B cell (primary cell): ENCODE results near the gene ALOXE3. TPM values are rescaled to one million over a fixed set of nuclear protein-coding genes. Genes with fewer than 3 reads are reported as not detected.

Experiments used
- ATAC-seq: fragments of 200-7000 bp; cut with Tn5 transposase; one replicate; pipeline ENCODE4 v1.10.0; 2021; ENCODE audit warnings: low read depth, mild to moderate bottlenecking, moderate number of reproducible peaks, moderate library complexity
- CTCF ChIA-PET: fragments of 350-600 bp; sonication (Branson Sonifier 250); formaldehyde crosslinking; loops from one replicate; lab custom pipeline; 2021; ENCODE audit warnings: antibody characterized with exemption, inconsistent platforms; lab: Charles Lee
- POLR2A ChIA-PET: fragments of 350-600 bp; sonication (Branson Sonifier 250); formaldehyde crosslinking; loops from one replicate; lab custom pipeline; 2021; ENCODE audit warnings: antibody characterized with exemption; lab: Charles Lee
- DNase-seq: peaks from one replicate; pipeline ENCODE4 v3.0.0; 2013
- H2AFZ ChIP-seq: 2 replicates; pipeline ENCODE4 v1.6.1; 2012; ENCODE audit warnings: mild to moderate bottlenecking, low read depth, low read length; ENCODE audit not compliant: insufficient read depth, poor library complexity, severe bottlenecking
- H3K27ac ChIP-seq, 2 donors: 1 replicate in 1 of 2; 2 replicates in 1 of 2; pipeline ENCODE4 v1.5.1; 2012 to 2013; ENCODE audit warnings: low read length in 2 of 2, mild to moderate bottlenecking in 2 of 2, moderate library complexity in 1 of 2
- H3K27me3 ChIP-seq, 4 experiments: fragments of 200-600 bp in 1 of 4; sonication (generic) in 1 of 4; replicated peaks in 1 of 4; 1 replicate in 2 of 4; 2 replicates in 2 of 4; pipeline versions ENCODE4 v1.6.1 to v1.7.0; 2013 to 2016; ENCODE audit warnings: low read length in 3 of 4, mild to moderate bottlenecking in 2 of 4, mixed read lengths in 1 of 4, moderate library complexity in 1 of 4; ENCODE audit not compliant: insufficient read depth in 4 of 4, control insufficient read depth in 3 of 4; ENCODE audit errors: control extremely low read depth in 1 of 4
- H3K36me3 ChIP-seq, 2 experiments: replicated peaks in 1 of 2; 1 replicate in 1 of 2; 2 replicates in 1 of 2; pipeline versions ENCODE4 v1.6.1 to v1.7.1; 2013; ENCODE audit warnings: low read length in 1 of 2; ENCODE audit not compliant: insufficient read depth in 2 of 2, control insufficient read depth in 1 of 2; ENCODE audit errors: control extremely low read depth in 1 of 2, extremely low read depth in 1 of 2
- H3K4me1 ChIP-seq, 2 donors: fragments of 200-600 bp in 1 of 2; sonication (generic) in 1 of 2; 1 replicate in 1 of 2; 2 replicates in 1 of 2; pipeline versions ENCODE4 v1.5.1 to v1.6.1; 2013 to 2017; ENCODE audit warnings: low read length in 2 of 2; ENCODE audit not compliant: control insufficient read depth in 2 of 2, insufficient read depth in 2 of 2
- H3K4me2 ChIP-seq: replicated peaks from 2 replicates; pipeline ENCODE3; 2012; ENCODE audit warnings: mild to moderate bottlenecking, low read depth, low read length; ENCODE audit not compliant: poor library complexity, severe bottlenecking
- H3K4me3 ChIP-seq, 5 experiments: fragments of 200-600 bp in 1 of 5; sonication (generic) in 1 of 5; 1 replicate in 3 of 5; 2 replicates in 2 of 5; pipeline versions ENCODE4 v1.5.1 to v1.7.0; 2011 to 2016; ENCODE audit warnings: low read length in 4 of 5, mild to moderate bottlenecking in 4 of 5, low read depth in 2 of 5, control low read depth in 1 of 5, moderate library complexity in 1 of 5; ENCODE audit not compliant: insufficient read depth in 1 of 5; ENCODE audit errors: control extremely low read depth in 1 of 5, extremely low read depth in 1 of 5
- H3K79me2 ChIP-seq: fragments of 200-600 bp; sonication (generic); one replicate; pipeline ENCODE4 v1.6.0; 2016; ENCODE audit warnings: low read length; ENCODE audit not compliant: control insufficient read depth, insufficient read depth
- H3K9ac ChIP-seq: fragments of 200-600 bp; sonication (generic); 2 replicates; pipeline ENCODE4 v1.6.1; 2017; ENCODE audit warnings: mild to moderate bottlenecking, low read length, moderate library complexity
- H3K9me3 ChIP-seq, 3 donors: one replicate each; pipeline versions ENCODE4 v1.6.1 to v1.7.1; 2013; ENCODE audit warnings: low read length in 2 of 3; ENCODE audit not compliant: control insufficient read depth in 2 of 3, insufficient read depth in 1 of 3; ENCODE audit errors: control extremely low read depth in 1 of 3
- H4K20me1 ChIP-seq: 2 replicates; pipeline ENCODE4 v1.6.0; 2012; ENCODE audit warnings: mild to moderate bottlenecking, low read length; ENCODE audit not compliant: insufficient read depth, control insufficient read depth, poor library complexity, severe bottlenecking
- H3K27ac Mint-ChIP-seq: one replicate; pipeline ENCODE4 v1.8.0; 2021; ENCODE audit warnings: mixed read lengths
- H3K27me3 Mint-ChIP-seq: one replicate; pipeline ENCODE4 v1.8.0; 2021; ENCODE audit warnings: mixed read lengths
- H3K4me1 Mint-ChIP-seq: one replicate; pipeline ENCODE4 v1.8.0; 2021; ENCODE audit warnings: mixed read lengths
- H3K4me3 Mint-ChIP-seq: one replicate; pipeline ENCODE4 v1.8.0; 2021; ENCODE audit warnings: mixed read lengths
- H3K9me3 Mint-ChIP-seq: one replicate; pipeline ENCODE4 v1.8.0; 2022; ENCODE audit warnings: mixed read lengths; ENCODE audit not compliant: insufficient read depth
- EZH2 ChIP-seq: IDR thresholded peaks from 2 replicates; pipeline ENCODE4 v1.6.1; 2012; ENCODE audit warnings: borderline replicate concordance, low read depth, mild to moderate bottlenecking, moderate library complexity, low read length; ENCODE audit not compliant: insufficient read depth, poor library complexity, severe bottlenecking
- WGBS: methylation state at CpG from one replicate; pipeline ENCODE4 v1.1.5; 2013; ENCODE audit warnings: missing lambda C conversion rate; ENCODE audit not compliant: insufficient coverage; 5-methylcytosine and 5-hydroxymethylcytosine counted together
- intact Hi-C: fragments of 100-400 bp; cut with micrococcal nuclease; formaldehyde crosslinking; loops from one replicate; pipeline ENCODE4 v1.10.0; 2022
- polyA plus RNA-seq: library from polyadenylated mRNA; depleted of rRNA; stranded (reverse); fragments of >200 nt; gene quantifications from 2 replicates; pipeline ENCODE4 v1.2.3, GENCODE V29; 2012
- total RNA-seq, 2 donors: library from RNA; stranded (reverse); fragments of 120-200 nt in 1 of 2; gene quantifications; 1 replicate in 1 of 2; 2 replicates in 1 of 2; pipeline versions ENCODE4 v1.2.3 to v1.2.4, GENCODE V29; 2013 to 2022
- TF ChIP-seq, protein P1 (sequence below): fragments of 200-600 bp; IDR thresholded peaks from one replicate; pipeline ENCODE4 v1.8.0; 2022; ENCODE audit warnings: antibody characterized with exemption, mild to moderate bottlenecking

The ALOXE3 gene
- total and polyA plus RNA-seq, 2 donors (not counting 1 experiment from before 2014, with no cell fraction given), result 0.04 TPM; not detected in 1

DNA sequence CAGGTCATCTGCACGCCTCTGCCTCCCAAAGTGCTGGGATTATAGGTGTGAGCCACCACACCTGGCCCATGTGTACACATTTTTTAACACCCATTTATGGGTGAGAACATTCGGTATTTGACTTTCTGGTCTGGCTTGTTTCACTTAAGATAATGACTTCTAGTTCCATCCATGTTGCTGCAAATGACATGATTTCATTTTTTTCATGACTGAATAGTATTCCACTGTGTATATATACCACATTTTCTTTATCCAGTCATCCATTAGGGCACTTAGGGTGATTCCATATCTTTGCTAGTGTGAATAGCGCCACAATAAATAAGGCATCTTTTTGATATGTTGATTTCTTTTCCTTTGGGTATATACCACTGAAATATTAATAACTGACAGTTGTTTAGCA lies 36.4 kb downstream of the ALOXE3 start:
- Histone ChIP-seq H3K36me3 (no peaks in the 10 kb centered on the region), H3K4me3 (no peak overlapping the region), H3K27ac (no peak overlapping the region), H3K9ac (no peak overlapping the region), H3K9me3 (no peaks in the 10 kb centered on the region), H3K79me2 (peaks cover 7% of the 10 kb centered on the region), H3K4me2 (no peak overlapping the region), H2AFZ (no peak overlapping the region), H4K20me1 (peaks cover 9% of the 10 kb centered on the region), H3K4me1 (peaks cover 9 to 15% of the 10 kb centered on the region in 2 donors), H3K27me3 (peaks cover 0 to 3% (median 0%) of the 10 kb centered on the region in 4 experiments)
- no peak overlapping the region for H3K4me3 Mint-ChIP-seq
- no peak for ATAC-seq
- intact Hi-C loops, result loop anchor here (2.0 kb wide), 1 partner anchor 77 kb away; no protein-coding TSS in a partner anchor
- no peak for TF ChIP-seq EZH2
- TF ChIP-seq, protein P1, sequence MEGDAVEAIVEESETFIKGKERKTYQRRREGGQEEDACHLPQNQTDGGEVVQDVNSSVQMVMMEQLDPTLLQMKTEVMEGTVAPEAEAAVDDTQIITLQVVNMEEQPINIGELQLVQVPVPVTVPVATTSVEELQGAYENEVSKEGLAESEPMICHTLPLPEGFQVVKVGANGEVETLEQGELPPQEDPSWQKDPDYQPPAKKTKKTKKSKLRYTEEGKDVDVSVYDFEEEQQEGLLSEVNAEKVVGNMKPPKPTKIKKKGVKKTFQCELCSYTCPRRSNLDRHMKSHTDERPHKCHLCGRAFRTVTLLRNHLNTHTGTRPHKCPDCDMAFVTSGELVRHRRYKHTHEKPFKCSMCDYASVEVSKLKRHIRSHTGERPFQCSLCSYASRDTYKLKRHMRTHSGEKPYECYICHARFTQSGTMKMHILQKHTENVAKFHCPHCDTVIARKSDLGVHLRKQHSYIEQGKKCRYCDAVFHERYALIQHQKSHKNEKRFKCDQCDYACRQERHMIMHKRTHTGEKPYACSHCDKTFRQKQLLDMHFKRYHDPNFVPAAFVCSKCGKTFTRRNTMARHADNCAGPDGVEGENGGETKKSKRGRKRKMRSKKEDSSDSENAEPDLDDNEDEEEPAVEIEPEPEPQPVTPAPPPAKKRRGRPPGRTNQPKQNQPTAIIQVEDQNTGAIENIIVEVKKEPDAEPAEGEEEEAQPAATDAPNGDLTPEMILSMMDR, result no peak
- no peak overlapping the region for H3K27ac Mint-ChIP-seq
- CTCF ChIA-PET, result interaction anchor here (0.9 to 11.5 kb wide), 6 partner anchors 8 to 29 kb away, joined by 3 to 360 read pairs (median 14); partner anchors contain the start of genes ALOX12B and ALOXE3
- H3K9me3 Mint-ChIP-seq, result no peaks in the 10 kb centered on the region
- peaks cover 14% of the 10 kb centered on the region for H3K4me1 Mint-ChIP-seq
- POLR2A ChIA-PET, result no interaction called here
- DNase-seq, result no peak
- no peaks in the 10 kb centered on the region for H3K27me3 Mint-ChIP-seq
- WGBS, result 100% methylated on average over 1 of the region's 3 CpGs

GRCh38 chr17:8080799-8081219 lies 37.5 kb downstream of the ALOXE3 start:
- H3K4me3 Mint-ChIP-seq, result peak overlapping the region; percentile 52
- intact Hi-C loops, result loop anchor here (1.0 to 2.0 kb wide), 3 partner anchors 10 to 78 kb away; partner anchors contain the start of gene ALOXE3
- ChIA-PET CTCF (interaction anchor here (0.7 to 11.5 kb wide), 5 partner anchors 10 to 220 kb away, joined by 3 to 360 read pairs (median 5); partner anchors contain the start of genes ALOX12B and ALOXE3), POLR2A (no interaction called here)
- Histone ChIP-seq H3K4me3 (no peak overlapping the region), H3K79me2 (peaks cover 7% of the 10 kb centered on the region), H3K9me3 (no peaks in the 10 kb centered on the region), H3K27me3 (peaks cover 0 to 6% (median 3%) of the 10 kb centered on the region in 4 experiments), H4K20me1 (peaks cover 9% of the 10 kb centered on the region), H2AFZ (no peak overlapping the region), H3K27ac (no peak overlapping the region), H3K36me3 (no peaks in the 10 kb centered on the region), H3K4me1 (peaks cover 9 to 15% of the 10 kb centered on the region in 2 donors), H3K4me2 (peak overlapping the region; percentile 97), H3K9ac (no peak overlapping the region)
- H3K9me3 Mint-ChIP-seq, result no peaks in the 10 kb centered on the region
- H3K4me1 Mint-ChIP-seq, result peaks cover 14% of the 10 kb centered on the region
- TF ChIP-seq, protein P1, result no peak
- TF ChIP-seq EZH2, result no peak
- no peak overlapping the region for H3K27ac Mint-ChIP-seq
- no peak for DNase-seq
- WGBS, result 97% methylated on average over 17 of the region's 17 CpGs
- H3K27me3 Mint-ChIP-seq, result no peaks in the 10 kb centered on the region
- ATAC-seq, result no peak
